Endothelial cell of hepatic sinusoid (primary cell): Measurements from ENCODE around the gene FLNA.
"Not testable (repeated sequence)": the region's sequence is repeated elsewhere in the genome, so short reads cannot be mapped to it uniquely, and the experiment has no call there.

Source experiments
- in situ Hi-C: cut with HindIII; loops from 2 replicates; pipeline ENCODE4 v1.10.0; 2017; ENCODE audit warnings: low sequenced_read_pairs

The FLNA gene

GRCh38 chrX:154310616-154311536 is 63.6 kb downstream of the FLNA start:
- in situ Hi-C loops = no loop called here

GRCh38 chrX:154309041-154309775 is 65.2 kb downstream of the FLNA start:
- in situ Hi-C loops = no loop called here

- in situ Hi-C loops = no loop called here
Measured at GRCh38 chrX:154308108-154308946, 66.1 kb downstream of the FLNA start.

GRCh38 chrX:154307202-154307601 is 67.2 kb downstream of the FLNA start:
- in situ Hi-C loops = no loop called here

- in situ Hi-C loops = no loop called here
Measured at GRCh38 chrX:154305541-154306205, 68.8 kb downstream of the FLNA start.

- in situ Hi-C loops = no loop called here
Measured at GRCh38 chrX:154304846-154305245, 69.6 kb downstream of the FLNA start.

- in situ Hi-C loops = no loop called here
Measured at GRCh38 chrX:154303476-154303875, 71.0 kb downstream of the FLNA start.

- in situ Hi-C loops = not testable (repeated sequence)
Measured at GRCh38 chrX:154302998-154303397, 71.4 kb downstream of the FLNA start.

GRCh38 chrX:154300816-154301215 is 73.6 kb downstream of the FLNA start:
- in situ Hi-C loops = no loop called here
